GM18526 (cell line): ENCODE measurements around the gene SDC3.

Source experiments
- POLR2A ChIP-seq: IDR thresholded peaks from 3 replicates; pipeline ENCODE4 v1.6.1; 2011; ENCODE audit not compliant: insufficient read length; ENCODE audit errors: extremely low read depth

The SDC3 gene

DNA sequence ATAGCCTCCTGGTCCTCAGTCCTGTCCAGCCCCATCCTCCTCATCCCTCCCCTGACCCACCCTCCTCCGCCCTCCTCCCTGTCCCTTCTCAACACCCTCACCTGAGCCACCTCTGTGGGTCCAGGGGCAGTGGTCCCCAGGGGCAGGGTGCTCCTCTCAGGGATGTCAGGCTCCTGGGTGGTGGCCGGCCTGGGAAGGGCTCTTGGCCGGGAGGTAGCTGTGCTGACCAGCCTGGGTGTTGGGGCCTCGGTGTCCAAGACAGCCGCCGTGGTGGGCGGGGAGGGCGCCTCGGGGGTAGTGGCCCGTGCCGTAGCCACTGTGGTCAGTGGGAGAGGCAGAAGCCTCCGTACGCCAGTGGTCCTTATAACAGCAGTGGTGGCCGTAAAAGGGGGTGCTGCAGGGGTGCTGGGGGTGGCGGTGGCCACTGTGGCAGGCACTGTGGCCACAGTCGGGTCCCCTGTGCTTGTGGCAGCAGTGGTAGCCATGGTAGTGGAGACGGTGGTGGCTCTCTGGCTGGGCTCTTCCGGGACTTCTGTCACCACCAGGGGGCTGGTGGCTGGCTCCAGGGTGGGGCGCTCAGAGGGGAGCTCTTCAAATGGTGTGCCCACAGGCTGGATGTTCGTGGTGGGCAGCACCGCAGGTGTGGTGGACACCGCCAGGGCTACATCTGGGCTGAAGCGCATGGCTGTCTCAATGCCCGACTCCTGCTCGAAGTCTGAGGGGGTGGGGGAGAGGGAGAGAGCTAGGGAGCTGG is 31.9 kb downstream of the SDC3 start:
- TF ChIP-seq POLR2A, result no peak

DNA sequence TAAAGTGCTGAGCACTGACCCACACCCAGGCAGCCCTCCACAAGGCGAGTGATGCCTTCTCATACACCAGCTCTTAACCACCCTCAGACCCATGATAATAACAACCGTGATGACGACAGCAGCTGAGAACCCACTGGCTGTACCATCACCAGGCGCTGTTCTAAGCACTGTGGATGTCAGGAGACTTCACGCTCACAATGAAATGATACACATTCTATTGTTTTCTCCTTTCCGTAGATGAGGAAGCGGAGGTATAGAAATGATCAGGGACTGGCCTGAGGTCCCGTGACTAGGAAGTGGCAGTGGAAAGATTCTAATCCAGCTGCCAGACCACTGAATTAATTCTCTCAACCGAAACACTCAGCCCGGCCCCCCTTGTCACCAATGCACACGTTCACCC is 32.6 kb downstream of the SDC3 start:
- TF ChIP-seq POLR2A, result no peak

DNA sequence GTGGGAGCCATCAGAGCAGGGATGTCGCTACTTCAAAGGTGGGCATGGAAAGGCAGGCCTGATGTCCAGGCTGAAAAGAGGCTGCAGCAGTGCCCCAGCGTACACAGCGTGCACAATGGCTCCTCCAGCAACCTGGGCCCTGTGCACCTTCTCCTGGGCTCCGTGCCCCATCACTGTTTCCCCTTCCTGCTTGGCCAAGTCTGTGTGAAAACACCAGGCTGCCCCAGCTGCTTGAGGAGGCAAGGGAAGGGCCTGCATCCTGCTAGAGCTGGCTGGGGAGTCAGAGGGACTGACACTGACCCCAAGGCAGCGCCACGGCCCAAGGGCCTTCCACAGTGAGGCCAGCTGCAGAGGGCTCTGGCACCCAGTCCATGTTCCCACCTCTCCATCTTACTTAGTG is 33.4 kb downstream of the SDC3 start:
- TF ChIP-seq POLR2A, result no peak

DNA sequence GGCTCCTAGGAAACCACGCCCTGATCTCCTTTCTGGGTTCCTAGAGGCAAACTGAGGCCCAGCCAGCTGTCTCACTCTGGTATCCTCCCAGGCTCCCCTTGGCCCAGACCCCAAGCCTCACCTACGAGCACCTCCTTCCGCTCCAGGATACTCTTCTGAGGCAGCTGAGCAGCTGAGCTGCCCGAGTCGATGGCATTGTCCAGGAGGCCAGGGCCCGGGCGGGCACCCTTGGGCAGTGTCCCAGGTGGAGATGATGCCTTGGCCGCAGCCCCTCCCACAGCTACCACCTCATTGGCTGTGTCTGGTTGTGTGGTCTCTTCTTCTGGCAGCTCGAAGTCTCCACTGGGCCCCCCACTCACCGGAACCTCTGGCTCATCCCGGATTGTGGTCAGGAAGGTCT is 34.4 kb downstream of the SDC3 start:
- no peak for TF ChIP-seq POLR2A

DNA sequence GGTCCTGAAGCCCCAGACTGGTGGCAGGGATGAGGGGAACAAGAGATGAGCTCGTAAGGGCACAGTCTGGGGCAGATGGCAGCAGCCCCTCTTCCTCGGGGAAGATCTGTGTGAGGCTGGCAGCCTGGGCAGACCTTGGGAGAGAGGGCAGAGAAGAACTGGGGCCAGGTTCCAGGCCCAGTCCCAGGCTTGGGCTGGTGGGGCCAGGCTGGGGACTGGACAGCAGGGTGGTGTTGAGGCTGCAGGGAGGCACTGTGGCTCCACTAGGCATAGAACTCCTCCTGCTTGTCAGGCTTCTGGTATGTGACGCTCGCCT is 35.7 kb downstream of the SDC3 start:
- TF ChIP-seq POLR2A, result no peak

DNA sequence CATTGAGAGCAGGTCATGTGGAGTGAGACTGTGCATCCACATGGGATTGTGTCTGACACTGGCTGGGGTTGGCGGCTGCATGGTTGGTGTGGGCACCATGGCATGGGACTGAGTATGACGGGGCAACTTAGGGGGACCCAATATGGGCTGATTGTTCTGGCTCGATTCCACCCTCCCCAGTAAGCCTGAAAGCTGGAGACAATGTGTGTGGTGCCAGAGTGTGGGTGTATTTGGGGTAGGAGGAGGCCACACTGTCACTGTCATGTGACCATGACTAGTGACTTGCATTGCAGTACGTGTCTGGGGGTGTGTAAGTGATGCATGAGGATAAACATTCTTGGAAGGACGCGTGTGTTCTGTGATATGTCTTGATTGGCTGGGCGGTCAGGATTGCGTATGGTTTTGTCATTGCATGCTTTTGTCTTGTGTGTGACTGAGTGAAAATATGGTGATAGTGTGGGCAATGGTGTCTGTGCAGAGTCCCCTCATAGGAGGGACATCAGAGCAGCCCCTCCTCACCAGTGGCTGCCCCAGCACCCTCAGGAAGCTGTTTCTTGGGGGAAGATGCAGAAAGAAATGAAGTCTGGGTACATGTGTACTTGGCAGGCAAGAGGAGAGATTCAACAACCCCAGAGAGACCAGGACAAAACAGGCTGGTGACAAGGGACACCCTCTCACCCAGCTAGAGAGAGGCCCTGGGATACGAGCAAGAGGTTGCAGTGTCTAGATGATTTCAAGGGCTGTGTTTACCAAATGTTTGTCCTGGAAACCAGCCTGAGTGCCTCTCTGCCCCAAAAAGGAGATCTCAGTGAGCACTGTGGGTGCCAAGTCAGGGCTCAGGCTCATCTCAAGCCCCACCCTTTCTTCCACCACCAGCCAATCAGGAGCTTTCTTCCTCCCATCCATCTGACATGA is 36.3 kb downstream of the SDC3 start:
- TF ChIP-seq POLR2A, result no peak

DNA sequence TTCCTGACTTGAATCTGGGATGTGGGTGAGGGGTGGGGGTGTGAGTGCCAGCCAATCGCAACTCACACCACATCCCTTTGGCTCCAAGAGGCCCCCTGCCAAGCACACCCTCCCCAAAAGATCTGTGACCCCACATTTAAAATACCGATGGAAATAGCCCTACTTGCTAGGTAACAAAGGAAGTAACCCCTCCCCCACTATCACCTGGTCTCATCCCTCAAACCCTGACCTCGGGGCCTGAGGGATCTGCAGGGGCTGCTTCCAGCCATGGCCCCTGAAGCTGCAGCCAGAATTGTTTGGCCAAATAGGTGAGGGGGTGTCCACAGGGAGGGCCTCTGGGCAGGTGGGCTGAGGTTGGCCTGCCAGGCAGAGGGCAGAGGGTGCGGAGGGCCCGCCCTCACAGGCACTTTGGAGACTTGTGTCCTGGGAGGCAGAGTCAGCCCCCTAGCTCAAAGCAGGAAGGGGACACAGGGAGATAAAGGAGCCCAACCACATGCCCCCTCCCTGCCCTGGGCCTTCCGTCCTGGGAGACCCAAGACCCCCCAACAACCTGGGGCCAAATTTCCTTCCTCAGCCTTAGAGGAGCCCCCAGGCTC is 37.2 kb downstream of the SDC3 start:
- TF ChIP-seq POLR2A, result no peak

DNA sequence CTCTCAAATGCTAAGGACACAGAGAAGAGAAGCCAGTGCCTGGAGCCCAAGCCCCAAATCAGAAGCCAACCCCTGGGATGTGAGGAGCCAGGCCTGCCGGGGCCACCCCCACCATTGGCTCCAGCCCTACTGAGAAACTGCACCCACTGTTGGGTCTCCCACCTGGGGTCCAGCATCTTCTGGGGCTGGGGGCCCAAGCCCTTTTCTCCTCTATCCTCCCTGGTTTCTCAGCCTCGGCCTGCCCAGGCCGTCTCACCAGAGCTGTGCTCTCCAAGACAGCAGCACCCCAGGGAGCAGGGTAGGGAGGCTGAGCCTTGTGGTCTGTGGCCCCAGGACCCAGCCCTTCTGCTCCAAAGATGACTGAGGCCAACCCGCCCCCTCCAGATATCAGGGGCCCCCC is 37.9 kb downstream of the SDC3 start:
- no peak for TF ChIP-seq POLR2A

DNA sequence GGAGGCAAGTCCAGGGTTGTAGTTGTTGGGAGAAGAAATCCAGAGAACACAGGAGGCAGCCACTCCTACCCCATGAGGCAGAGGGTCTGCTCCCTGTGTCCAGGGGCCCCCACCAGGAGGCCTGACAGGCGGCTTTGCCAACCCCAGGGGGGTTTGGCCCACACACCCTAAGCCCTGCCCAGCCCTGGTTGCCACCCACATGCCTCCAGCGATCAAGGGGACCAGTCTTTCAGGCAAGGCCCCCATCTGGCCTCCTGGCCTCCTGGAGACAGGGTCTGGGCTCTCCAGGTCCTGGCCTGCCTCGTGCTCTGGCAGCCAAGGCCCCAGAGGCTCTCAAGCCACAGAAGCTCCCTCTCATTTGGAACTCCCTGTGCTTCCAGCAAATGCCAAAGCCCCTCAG is 38.5 kb downstream of the SDC3 start:
- no peak for TF ChIP-seq POLR2A

DNA sequence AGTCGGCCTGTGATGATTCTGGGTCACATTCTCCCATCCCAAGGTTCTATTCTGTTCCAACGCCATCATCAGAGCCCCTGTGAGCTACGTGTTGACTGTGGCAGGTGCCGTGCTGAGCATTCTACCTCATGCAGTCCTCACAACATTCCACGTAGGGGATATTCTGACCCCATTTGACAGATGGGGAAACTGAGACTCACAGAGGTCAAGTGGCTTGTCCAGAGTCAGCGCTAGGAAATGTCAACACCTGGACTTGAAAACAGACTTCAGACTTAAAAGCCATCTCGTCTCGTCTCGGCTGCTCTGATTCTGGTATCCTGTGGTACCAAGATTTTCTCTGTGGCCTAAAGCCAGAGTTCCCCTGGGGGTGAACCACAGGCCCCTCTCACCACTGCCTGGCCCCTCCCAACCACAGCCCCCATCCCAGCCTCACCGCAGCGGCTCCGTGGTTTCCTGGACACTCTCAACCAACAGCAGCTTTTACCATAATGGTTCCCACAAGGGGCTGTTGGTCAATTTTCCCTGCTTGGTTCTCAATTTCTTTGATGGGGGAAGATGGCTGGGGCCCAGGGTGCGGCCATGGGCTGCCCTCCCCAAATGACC is 39.6 kb downstream of the SDC3 start:
- TF ChIP-seq POLR2A, result no peak

DNA sequence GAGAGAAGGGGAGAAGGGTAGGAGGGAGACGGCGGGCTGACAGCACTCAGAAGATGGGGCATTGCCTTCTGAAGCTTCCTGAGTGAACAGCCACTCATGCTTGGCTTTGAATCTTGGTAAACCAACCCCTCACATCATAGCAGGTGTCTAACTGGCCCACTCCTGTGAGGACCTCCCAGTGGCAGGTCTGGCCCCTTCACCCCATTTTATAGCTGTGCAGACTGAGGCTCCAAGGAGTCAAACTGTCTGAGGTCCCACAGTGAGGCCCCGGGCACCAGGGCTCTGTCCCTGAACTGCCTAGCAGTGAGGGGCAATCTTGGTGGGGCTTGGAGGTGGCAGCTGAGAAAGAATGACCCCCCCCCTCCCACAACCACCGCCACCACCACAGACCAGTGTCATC is 41.0 kb downstream of the SDC3 start:
- no peak for TF ChIP-seq POLR2A

DNA sequence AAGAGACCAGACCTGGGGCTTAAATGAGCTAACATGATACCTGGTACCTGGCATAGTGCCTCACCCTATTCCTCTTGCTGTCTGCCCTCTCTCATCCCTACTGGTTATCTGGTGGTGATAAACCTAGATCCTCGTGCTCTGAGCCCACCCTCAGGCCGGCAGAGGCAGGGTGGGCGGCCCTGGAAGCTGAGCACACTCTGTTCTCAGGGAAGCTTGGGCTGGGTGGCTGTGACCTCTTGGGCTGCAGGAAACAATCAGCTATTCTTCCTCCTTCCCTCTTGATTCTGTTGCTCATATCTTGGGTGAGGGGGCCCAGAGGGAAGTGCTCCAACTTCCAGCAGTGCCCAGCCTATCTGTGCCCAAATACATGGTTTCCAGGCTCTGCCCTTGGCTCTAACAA is 42.0 kb downstream of the SDC3 start:
- TF ChIP-seq POLR2A, result no peak

DNA sequence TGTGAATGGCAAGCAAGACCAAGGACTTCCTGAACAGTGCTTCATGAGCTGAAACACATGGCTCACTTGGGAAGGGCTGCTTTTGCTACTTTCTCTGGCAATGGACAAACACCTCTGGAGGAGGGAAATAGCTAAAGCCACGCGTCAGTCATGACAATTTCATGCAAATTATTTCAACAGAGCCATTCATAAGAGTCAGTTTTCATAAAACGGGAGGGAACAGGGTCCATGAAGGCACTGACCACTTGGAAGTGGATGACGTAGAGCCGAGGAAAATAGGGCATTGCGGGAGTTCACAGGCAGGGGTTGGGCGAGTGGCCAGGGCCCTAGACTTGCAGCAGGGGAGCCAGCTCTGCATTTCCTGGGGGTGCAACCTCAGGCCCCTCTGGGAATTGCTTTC is 43.9 kb downstream of the SDC3 start:
- no peak for TF ChIP-seq POLR2A

DNA sequence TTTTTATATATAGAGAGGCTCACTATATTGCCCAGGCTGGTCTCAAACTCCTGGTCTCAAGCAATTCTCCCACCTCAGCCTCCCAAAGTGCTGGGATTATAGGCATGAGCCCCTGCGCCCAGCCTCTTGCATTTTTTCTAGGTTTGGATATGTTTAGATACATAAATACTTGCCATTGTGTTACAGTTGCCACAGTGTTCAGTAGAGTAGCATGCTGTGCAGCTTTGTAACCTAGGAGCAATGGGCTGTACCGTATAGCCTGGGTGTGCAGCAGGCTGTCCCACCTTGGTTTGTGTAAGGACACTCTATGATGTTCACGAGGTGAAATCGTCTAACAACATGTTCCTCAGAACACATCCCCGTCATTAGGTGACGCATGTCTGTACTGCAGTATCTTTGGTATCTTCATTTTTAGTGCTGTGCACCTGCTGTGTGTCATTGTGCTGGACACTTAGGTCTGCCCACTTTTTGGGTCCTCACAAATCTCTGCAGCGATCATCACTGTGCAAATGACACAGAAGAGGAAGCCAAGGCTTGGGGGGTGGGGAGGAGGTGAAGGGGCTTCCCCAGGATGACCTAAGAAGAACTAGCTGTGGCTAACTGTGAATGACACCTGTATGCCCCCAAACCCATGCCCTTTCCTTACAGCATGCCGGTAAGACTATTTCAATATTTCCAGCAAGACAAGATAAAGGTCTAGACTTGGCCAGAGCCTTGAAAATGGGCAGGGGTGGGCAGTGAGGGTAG is 44.5 kb downstream of the SDC3 start:
- no peak for TF ChIP-seq POLR2A

DNA sequence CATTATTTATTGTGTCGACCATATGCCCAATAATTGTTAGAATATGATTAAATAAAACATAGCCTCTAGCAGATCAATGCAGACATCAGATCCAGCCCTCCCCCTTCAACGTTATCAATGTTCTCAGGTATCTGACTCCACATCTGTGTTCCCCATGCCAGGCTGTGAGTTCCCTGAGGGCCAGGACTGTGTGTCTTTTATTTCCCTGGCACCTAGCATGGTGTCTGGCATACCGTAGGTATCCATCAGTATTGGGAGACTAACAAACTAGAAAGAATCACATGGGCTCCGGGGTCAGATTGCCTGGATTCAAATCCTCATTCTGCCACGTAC is 48.3 kb downstream of the SDC3 start:
- no peak for TF ChIP-seq POLR2A
